CD4-positive, alpha-beta T cell (primary cell): ENCODE results near the gene MYH15. TPM values are rescaled to one million over a fixed set of nuclear protein-coding genes. Genes with fewer than 3 reads are reported as not detected.

Source experiments
- ATAC-seq: fragments of 200-7000 bp; cut with Tn5 transposase; one replicate; pipeline ENCODE4 v1.10.0; 2022; ENCODE audit warnings: mild to moderate bottlenecking; ENCODE audit not compliant: poor library complexity
- CTCF ChIA-PET: fragments of 350-600 bp; sonication (Branson Sonifier 250); formaldehyde crosslinking; loops from one replicate; lab custom pipeline; 2021; ENCODE audit warnings: antibody characterized with exemption, inconsistent platforms; lab: Charles Lee
- POLR2A ChIA-PET: fragments of 350-600 bp; sonication (Branson Sonifier 250); formaldehyde crosslinking; loops from one replicate; lab custom pipeline; 2021; ENCODE audit warnings: antibody characterized with exemption, inconsistent platforms; lab: Charles Lee
- DNase-seq, 14 experiments: peaks; one replicate each; pipeline ENCODE4 v3.0.0-alpha.2; 2013 to 2020; ENCODE audit warnings: mixed read lengths in 2 of 14
- H3K27ac ChIP-seq, 2 donors: one replicate each; pipeline versions ENCODE4 v1.5.1 to v1.7.0; 2013; ENCODE audit warnings: low read length in 2 of 2, low read depth in 1 of 2, mild to moderate bottlenecking in 1 of 2
- H3K27me3 ChIP-seq, 2 experiments: 1 replicate in 1 of 2; 2 replicates in 1 of 2; pipeline versions ENCODE4 v1.6.1 to v1.7.0; 2013; ENCODE audit warnings: low read length in 2 of 2, control low read depth in 1 of 2, mild to moderate bottlenecking in 1 of 2, moderate library complexity in 1 of 2; ENCODE audit not compliant: insufficient read depth in 2 of 2, control insufficient read depth in 1 of 2
- H3K36me3 ChIP-seq: one replicate; pipeline ENCODE4 v1.6.1; 2013; ENCODE audit warnings: low read length, control low read depth; ENCODE audit not compliant: insufficient read depth
- H3K4me1 ChIP-seq: one replicate; pipeline ENCODE4 v1.6.1; 2013; ENCODE audit warnings: low read length, control low read depth; ENCODE audit not compliant: insufficient read depth
- H3K4me3 ChIP-seq: one replicate; pipeline ENCODE4 v1.5.1; 2013; ENCODE audit warnings: mild to moderate bottlenecking, low read length, moderate library complexity
- H3K9me3 ChIP-seq, 2 experiments: 1 replicate in 1 of 2; 2 replicates in 1 of 2; pipeline versions ENCODE4 v1.6.1 to v1.7.0; 2013; ENCODE audit warnings: low read length in 2 of 2, mild to moderate bottlenecking in 2 of 2, control low read depth in 1 of 2, moderate library complexity in 1 of 2; ENCODE audit not compliant: control insufficient read depth in 1 of 2, insufficient read depth in 1 of 2
- H3K27ac Mint-ChIP-seq: one replicate; pipeline ENCODE4 v1.8.0; 2020; ENCODE audit warnings: mixed read lengths
- H3K27me3 Mint-ChIP-seq: one replicate; pipeline ENCODE4 v1.8.0; 2021; ENCODE audit warnings: mixed read lengths
- H3K36me3 Mint-ChIP-seq: one replicate; pipeline ENCODE4 v1.8.0; 2021; ENCODE audit warnings: low read depth, mixed read lengths
- H3K4me1 Mint-ChIP-seq: one replicate; pipeline ENCODE4 v1.8.0; 2021; ENCODE audit warnings: low read depth, mixed read lengths
- H3K4me3 Mint-ChIP-seq: one replicate; pipeline ENCODE4 v1.8.0; 2020; ENCODE audit warnings: mild to moderate bottlenecking, mixed read lengths
- H3K9me3 Mint-ChIP-seq: one replicate; pipeline ENCODE4 v1.8.0; 2020; ENCODE audit warnings: mixed read lengths
- CTCF ChIP-seq: fragments of 200-600 bp; IDR thresholded peaks from one replicate; pipeline ENCODE4 v1.8.0; 2022; ENCODE audit warnings: antibody characterized with exemption, mild to moderate bottlenecking
- intact Hi-C, 2 experiments: fragments of 100-400 bp; cut with DNase I in 1 of 2; cut with micrococcal nuclease in 1 of 2; formaldehyde crosslinking; loops; one replicate each; pipeline versions ENCODE4 v1.15.1 to v1.9.0; 2023 to 2025; cut with DNase I, micrococcal nuclease
- total RNA-seq, 174 experiments: library from RNA in 2 of 174; stranded (reverse) in 2 of 174; gene quantifications; one replicate each; pipeline ENCODE4 v1.2.3 and lab custom pipeline; 2021 to 2026

MYH15 gene
- total RNA-seq, 2 experiments from 2014 or later: 0.05 to 0.08 TPM

- Histone ChIP-seq H3K4me3 (no peak overlapping the region), H3K27me3 (no peaks in the 10 kb centered on the region), H3K9me3 (no peaks in the 10 kb centered on the region), H3K27ac (no peak overlapping the region), H3K4me1 (no peaks in the 10 kb centered on the region), H3K36me3 (no peaks in the 10 kb centered on the region)
- Mint-ChIP-seq H3K4me1 (peaks cover 4% of the 10 kb centered on the region), H3K36me3 (no peaks in the 10 kb centered on the region), H3K4me3 (no peak overlapping the region), H3K27me3 (no peaks in the 10 kb centered on the region), H3K27ac (no peak overlapping the region), H3K9me3 (no peaks in the 10 kb centered on the region)
- no peak for TF ChIP-seq CTCF
- ChIA-PET POLR2A (no interaction called here), CTCF (no interaction called here)
- ATAC-seq (no peak), DNase-seq (no peak)
- intact Hi-C loops: loop anchor here (5.0 kb wide), 3 partner anchors 323 to 813 kb away; no protein-coding TSS in a partner anchor
Observed at GRCh38 chr3:108475220-108475782, 35.1 kb downstream of the MYH15 start.

GRCh38 chr3:108474581-108474980 lies 35.8 kb downstream of the MYH15 start:
- Histone ChIP-seq H3K27ac (no peak overlapping the region), H3K4me1 (no peaks in the 10 kb centered on the region), H3K36me3 (no peaks in the 10 kb centered on the region), H3K4me3 (no peak overlapping the region), H3K9me3 (no peaks in the 10 kb centered on the region), H3K27me3 (no peaks in the 10 kb centered on the region)
- ChIA-PET POLR2A (interaction anchor here (0.7 kb wide), 1 partner anchor 411 kb away, joined by 3 read pairs; no protein-coding TSS in a partner anchor), CTCF (no interaction called here)
- intact Hi-C loops: loop anchor here in 1 of 2 experiments (5.0 kb wide), 1 partner anchor 537 kb away; no protein-coding TSS in a partner anchor
- Mint-ChIP-seq H3K27me3 (no peaks in the 10 kb centered on the region), H3K36me3 (no peaks in the 10 kb centered on the region), H3K4me3 (no peak overlapping the region), H3K9me3 (no peaks in the 10 kb centered on the region), H3K4me1 (peaks cover 4% of the 10 kb centered on the region), H3K27ac (no peak overlapping the region)
- no peak for DNase-seq
- TF ChIP-seq CTCF: no peak
- ATAC-seq: no peak

GRCh38 chr3:108473711-108474110 lies 36.7 kb downstream of the MYH15 start:
- H3K4me1 ChIP-seq: no peaks in the 10 kb centered on the region
- ATAC-seq (no peak), DNase-seq (no peak)
- H3K27me3 ChIP-seq: no peaks in the 10 kb centered on the region
- Mint-ChIP-seq H3K9me3 (no peaks in the 10 kb centered on the region), H3K4me1 (peaks cover 4% of the 10 kb centered on the region), H3K27me3 (no peaks in the 10 kb centered on the region), H3K27ac (no peak overlapping the region), H3K4me3 (no peak overlapping the region), H3K36me3 (no peaks in the 10 kb centered on the region)
- H3K4me3 ChIP-seq: no peak overlapping the region
- H3K9me3 ChIP-seq: no peaks in the 10 kb centered on the region
- no peak for TF ChIP-seq CTCF
- intact Hi-C loops: loop anchor here in 1 of 2 experiments (5.0 kb wide), 1 partner anchor 536 kb away; no protein-coding TSS in a partner anchor
- ChIA-PET CTCF (no interaction called here), POLR2A (no interaction called here)
- no peak overlapping the region for H3K27ac ChIP-seq
- no peaks in the 10 kb centered on the region for H3K36me3 ChIP-seq
